Liver (tissue), 9 donors: Measurements from ENCODE around the gene FAM53B. TPM values are rescaled to one million over a fixed set of nuclear protein-coding genes. Genes with fewer than 3 reads are reported as not detected.

Experiments
- DNase-seq: peaks from one replicate; pipeline ENCODE4 v3.0.0-alpha.2; 2017; ENCODE audit warnings: low spot score
- H3K27ac ChIP-seq, 2 donors: one replicate each; pipeline ENCODE4 v1.7.0; 2013; ENCODE audit warnings: inconsistent platforms in 2 of 2, low read length in 2 of 2, control low read depth in 1 of 2, low read depth in 1 of 2, mild to moderate bottlenecking in 1 of 2
- H3K27me3 ChIP-seq, 4 donors: one replicate each; pipeline versions ENCODE4 v1.6.1 to v1.7.0; 2013; ENCODE audit warnings: low read length in 3 of 4, inconsistent platforms in 1 of 4, mild to moderate bottlenecking in 1 of 4, moderate library complexity in 1 of 4; ENCODE audit not compliant: control insufficient read depth in 4 of 4, insufficient read depth in 4 of 4
- H3K36me3 ChIP-seq, 4 donors: one replicate each; pipeline versions ENCODE4 v1.6.1 to v1.7.0; 2013; ENCODE audit warnings: low read length in 3 of 4, mild to moderate bottlenecking in 3 of 4, low read depth in 1 of 4, moderate library complexity in 1 of 4; ENCODE audit not compliant: control insufficient read depth in 4 of 4, insufficient read depth in 3 of 4
- H3K4me1 ChIP-seq, 4 donors: one replicate each; pipeline versions ENCODE4 v1.6.1 to v1.7.0; 2013; ENCODE audit warnings: low read length in 3 of 4, mild to moderate bottlenecking in 3 of 4, moderate library complexity in 1 of 4; ENCODE audit not compliant: control insufficient read depth in 4 of 4, insufficient read depth in 4 of 4
- H3K4me3 ChIP-seq, 3 donors: one replicate each; pipeline versions ENCODE4 v1.6.1 to v1.7.0; 2013; ENCODE audit warnings: low read length in 3 of 3, control low read depth in 1 of 3, low read depth in 1 of 3, mild to moderate bottlenecking in 1 of 3
- H3K9ac ChIP-seq, 2 donors: one replicate each; pipeline ENCODE4 v1.7.0; 2013; ENCODE audit warnings: low read length in 2 of 2, mild to moderate bottlenecking in 2 of 2, moderate library complexity in 2 of 2, control low read depth in 1 of 2, low read depth in 1 of 2
- H3K9me3 ChIP-seq, 4 donors: one replicate each; pipeline versions ENCODE4 v1.6.1 to v1.7.0; 2013; ENCODE audit warnings: low read length in 3 of 4; ENCODE audit not compliant: control insufficient read depth in 4 of 4
- ATF3 ChIP-seq: IDR thresholded peaks from 2 replicates; pipeline ENCODE4 v1.6.1; 2016; ENCODE audit warnings: antibody characterized with exemption
- CTCF ChIP-seq: fragments of 150-350 bp; IDR thresholded peaks from 2 replicates; pipeline ENCODE4 v1.5.1; 2017; ENCODE audit warnings: improper control_type of control experiment, low read depth, low read length; ENCODE audit not compliant: missing input control
- EGR1 ChIP-seq, 2 donors: IDR thresholded peaks; 2 replicates each; pipeline ENCODE4 v1.6.1; 2016 to 2018; ENCODE audit warnings: antibody characterized with exemption in 2 of 2, low read depth in 2 of 2
- FOXA2 ChIP-seq: IDR thresholded peaks from 2 replicates; pipeline ENCODE4 v1.6.1; 2016; ENCODE audit warnings: antibody characterized with exemption
- GABPA ChIP-seq, 2 donors: IDR thresholded peaks in 1 of 2; conservative IDR thresholded peaks in 1 of 2; 2 replicates each; pipeline ENCODE4 v1.6.1; 2016; ENCODE audit warnings: antibody characterized with exemption in 2 of 2, mild to moderate bottlenecking in 1 of 2, moderate library complexity in 1 of 2
- HNF4G ChIP-seq: IDR thresholded peaks from 2 replicates; pipeline ENCODE4 v1.6.1; 2016; ENCODE audit warnings: antibody characterized with exemption
- JUND ChIP-seq, 2 donors: IDR thresholded peaks; 2 replicates each; pipeline ENCODE4 v1.6.1; 2016; ENCODE audit warnings: antibody characterized with exemption in 2 of 2
- MAX ChIP-seq: IDR thresholded peaks from 2 replicates; pipeline ENCODE4 v1.6.1; 2016; ENCODE audit warnings: antibody characterized with exemption
- NR2F2 ChIP-seq: IDR thresholded peaks from 2 replicates; pipeline ENCODE4 v1.6.1; 2016; ENCODE audit warnings: antibody characterized with exemption
- RAD21 ChIP-seq, 2 donors: IDR thresholded peaks; 2 replicates each; pipeline ENCODE4 v1.6.1; 2016; ENCODE audit warnings: antibody characterized with exemption in 2 of 2, mild to moderate bottlenecking in 2 of 2
- REST ChIP-seq: IDR thresholded peaks from 2 replicates; pipeline ENCODE4 v1.6.1; 2016; ENCODE audit warnings: antibody characterized with exemption, mild to moderate bottlenecking
- TAF1 ChIP-seq: conservative IDR thresholded peaks from 2 replicates; pipeline ENCODE4 v1.6.1; 2016; ENCODE audit warnings: antibody characterized with exemption, mild to moderate bottlenecking
- YY1 ChIP-seq: IDR thresholded peaks from 2 replicates; pipeline ENCODE4 v1.6.1; 2016; ENCODE audit warnings: antibody characterized with exemption, mild to moderate bottlenecking
- ZBTB33 ChIP-seq: IDR thresholded peaks from 2 replicates; pipeline ENCODE4 v1.6.1; 2016; ENCODE audit warnings: antibody characterized with exemption
- WGBS: extraction: QIAGEN DNeasy Blood & Tissue Kit; methylation state at CpG from one replicate; pipeline ENCODE4 v1.1.7; 2013; 5-methylcytosine and 5-hydroxymethylcytosine counted together
- polyA plus RNA-seq, 2 donors: library from polyadenylated mRNA; stranded (reverse) in 1 of 2; unstranded in 1 of 2; fragments of 200-250 nt in 1 of 2; fragments of >200 nt in 1 of 2; fragmentation: Nextera tagmentation in 1 of 2; extraction: Ambion mirVana in 1 of 2; gene quantifications; one replicate each; pipeline versions ENCODE4 v1.2.1 to v1.2.3, GENCODE V29; 2013 to 2015
- total RNA-seq, 2 donors: library from RNA; depleted of rRNA; stranded (reverse); fragments of >200 nt; gene quantifications; one replicate each; pipeline ENCODE4 v1.2.3, GENCODE V29; 2014
- donor health status: healthy.
- donor health status: healthy.
- donor health status: healthy.
- donor health status: healthy.
- donor health status: healthy.

The FAM53B gene
- total and polyA plus RNA-seq, 4 donors, result 1.1 to 24.0 (median 6.3) TPM

GRCh38 chr10:124648131-124648475, 96.1 kb downstream of the FAM53B start:
- Histone ChIP-seq H3K9ac (no peak overlapping the region), H3K9me3 (no peaks in the 10 kb centered on the region), H3K4me1 (peaks cover 4 to 35% (median 22%) of the 10 kb centered on the region in 4 donors)

More at GRCh38 chr10:124648131-124648475, 96.1 kb downstream of the FAM53B start:
- Histone ChIP-seq H3K27ac (peak overlapping the region; percentile 42 to 43), H3K4me3 (no peak overlapping the region), H3K27me3 (no peaks in the 10 kb centered on the region), H3K36me3 (no peaks in the 10 kb centered on the region)
- 64% methylated on average over 7 of the region's 7 CpGs for WGBS
- no peak for TF ChIP-seq EGR1 (IDR thresholded peaks at IDR 0.05; ENCODE audit: low read depth in 2 of 2)
- TF ChIP-seq HNF4G, result no peak
- no peak for TF ChIP-seq REST
- no peak for TF ChIP-seq FOXA2
- no peak for TF ChIP-seq JUND (IDR thresholded peaks at IDR 0.05)
- no peak for TF ChIP-seq RAD21 (IDR thresholded peaks at IDR 0.05)
- TF ChIP-seq ATF3, result no peak
- no peak for TF ChIP-seq MAX
- no peak for TF ChIP-seq CTCF
- no peak for TF ChIP-seq TAF1
- no peak for TF ChIP-seq YY1
- TF ChIP-seq NR2F2, result no peak
- TF ChIP-seq GABPA (IDR thresholded peaks at IDR 0.05 in 1 of 2, conservative IDR thresholded peaks at IDR 0.05 in 1 of 2), result no peak
- TF ChIP-seq ZBTB33, result no peak
- no peak for DNase-seq
